NCI-H2196 treated with DMSO at 0.1 percent for 48 hours (cell line): ENCODE data around the gene ADGRD1.

Experiments
- DNase-seq: peaks from one replicate; lab custom pipeline; 2025; ENCODE audit not compliant: unreplicated experiment; lab: John Stamatoyannopoulos, UW

ADGRD1 gene

GRCh38 chr12:130965214-130965613, 11.5 kb downstream of the ADGRD1 start:
- DNase-seq, result no peak

GRCh38 chr12:130965668-130966067, 12.0 kb downstream of the ADGRD1 start:
- DNase-seq, result no peak

GRCh38 chr12:130966443-130967030, 12.8 kb downstream of the ADGRD1 start:
- DNase-seq, result no peak

DNA sequence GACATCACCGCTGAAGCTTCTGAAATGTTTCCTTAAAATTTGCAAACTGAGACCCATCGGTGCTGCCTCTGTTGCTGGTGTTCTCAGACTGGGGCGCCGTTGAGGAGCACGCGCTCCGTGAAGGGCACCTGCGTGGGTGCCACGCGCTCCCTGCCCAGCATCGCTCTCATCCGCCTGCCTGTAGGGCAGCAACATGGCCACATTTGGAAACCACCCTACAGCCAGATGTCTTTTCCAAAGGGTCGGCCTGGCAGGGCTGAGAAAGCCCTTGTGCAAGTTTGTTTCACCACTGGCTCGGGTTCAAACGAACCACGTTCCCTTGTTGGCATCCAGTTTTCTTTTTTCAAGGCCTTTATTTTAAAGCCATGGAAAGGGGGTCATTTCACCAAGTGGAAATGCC, 13.9 kb downstream of the ADGRD1 start:
- DNase-seq, result no peak

GRCh38 chr12:130968611-130969010, 14.9 kb downstream of the ADGRD1 start:
- no peak for DNase-seq

DNA sequence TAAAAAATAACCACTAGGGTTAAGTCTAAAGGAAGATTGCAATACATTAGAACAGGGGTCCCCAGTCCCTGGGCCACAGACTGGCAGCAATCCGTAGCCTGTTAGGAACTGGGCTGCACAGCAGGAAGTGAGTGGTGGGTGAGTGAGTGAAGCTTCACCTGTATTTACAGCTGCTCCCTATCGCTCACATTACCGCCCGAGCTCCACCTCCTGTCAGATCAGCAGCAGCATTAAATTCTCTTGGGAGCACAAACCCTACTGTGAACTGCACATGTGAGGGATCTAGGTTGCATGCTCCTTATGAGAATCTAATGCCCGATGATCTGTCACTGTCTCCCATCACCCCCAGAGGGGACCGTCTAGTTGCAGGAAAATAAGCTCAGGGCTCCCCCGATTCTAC, 15.5 kb downstream of the ADGRD1 start:
- no peak for DNase-seq

GRCh38 chr12:130970165-130970907, 16.6 kb downstream of the ADGRD1 start:
- DNase-seq, result no peak

DNA sequence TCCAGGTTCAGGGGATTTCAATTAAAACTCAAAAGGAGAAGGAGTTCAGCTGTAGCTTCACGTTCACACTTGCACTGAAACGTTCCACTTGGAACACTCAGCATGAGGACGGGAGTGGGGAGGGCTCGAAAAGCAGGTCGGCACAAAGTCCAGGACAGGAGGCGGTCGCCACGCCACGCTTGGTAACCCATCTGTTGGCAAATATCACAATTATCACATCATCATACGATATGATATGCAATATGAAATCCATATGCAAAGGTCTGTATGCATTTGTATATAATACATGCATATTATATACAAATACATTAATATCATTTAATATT, 17.2 kb downstream of the ADGRD1 start:
- DNase-seq, result no peak

DNA sequence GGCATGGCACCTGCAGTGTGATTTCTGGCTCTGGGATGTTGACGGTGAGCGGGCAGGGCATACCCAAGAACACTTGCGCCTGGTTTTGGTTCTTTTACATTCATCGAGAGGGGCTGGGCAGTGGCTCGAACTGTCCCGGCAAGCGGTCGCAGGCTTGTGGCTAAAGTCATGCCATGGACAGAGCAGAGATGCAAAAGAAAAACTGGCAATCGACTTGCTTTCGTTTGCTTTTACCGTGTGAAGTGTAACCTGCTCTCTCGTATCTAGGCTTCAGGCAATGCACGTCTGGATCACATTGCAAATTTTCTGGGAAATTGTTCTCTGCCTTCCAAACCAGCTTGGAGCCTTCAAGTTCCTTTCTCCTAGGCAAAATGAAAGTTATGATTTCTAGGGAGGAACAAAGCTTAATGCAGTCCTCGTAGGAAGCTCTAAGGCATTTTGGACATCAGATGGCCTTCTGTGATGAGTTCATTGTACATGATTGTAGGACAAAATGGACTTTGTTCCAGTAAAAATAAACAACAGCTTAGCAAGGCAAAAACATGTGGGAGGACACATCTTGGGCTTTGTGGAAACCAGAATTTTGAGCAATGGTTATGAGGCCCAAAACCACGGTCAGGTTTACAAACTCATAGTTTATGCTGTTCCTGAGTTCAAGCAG, 18.3 kb downstream of the ADGRD1 start:
- DNase-seq, result no peak

- DNase-seq, result no peak
These were observed 18.9 kb downstream of the ADGRD1 start for GRCh38 chr12:130972586-130972950.

GRCh38 chr12:130973109-130973508, 19.4 kb downstream of the ADGRD1 start:
- no peak for DNase-seq

DNA sequence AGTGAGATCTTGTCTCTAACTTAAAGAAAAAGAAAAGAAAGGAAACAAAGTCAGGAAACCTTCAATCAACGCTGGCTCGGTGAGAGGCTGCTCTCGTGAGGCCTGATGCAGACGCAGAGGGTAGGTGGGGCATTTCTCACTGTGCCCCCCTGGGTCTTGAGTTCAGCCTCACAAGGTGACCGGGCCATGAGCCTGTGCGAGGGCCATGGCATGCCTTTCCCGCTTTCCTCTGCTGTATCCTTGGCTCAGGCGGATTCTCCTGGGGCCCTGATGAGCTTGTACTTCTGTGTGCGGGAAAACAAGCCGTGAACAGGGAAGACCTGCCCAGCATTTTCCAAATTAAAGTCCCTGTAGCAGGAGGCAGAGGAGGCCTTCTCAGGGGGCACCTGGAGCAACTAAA, 20.2 kb downstream of the ADGRD1 start:
- DNase-seq, result no peak

DNA sequence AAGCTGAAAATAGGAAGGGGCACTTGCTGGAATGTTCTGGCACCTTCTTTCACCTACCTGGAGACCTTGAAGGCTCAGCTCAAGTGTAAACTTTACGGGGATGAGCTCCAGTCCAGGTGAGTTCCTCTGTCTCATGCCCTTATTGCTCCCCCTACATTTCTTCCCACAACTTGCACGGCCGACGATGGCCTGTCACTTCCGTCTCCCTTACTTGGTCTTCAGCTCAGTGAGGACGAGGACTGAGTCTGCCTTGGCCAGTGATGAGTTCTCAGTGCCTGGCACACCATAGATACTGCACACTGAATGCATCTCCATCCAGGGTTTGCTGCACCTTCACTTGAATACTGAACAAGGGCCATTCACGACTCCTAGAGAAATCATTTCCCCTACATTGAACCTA, 21.4 kb downstream of the ADGRD1 start:
- no peak for DNase-seq

- no peak for DNase-seq
These were observed 22.5 kb downstream of the ADGRD1 start for GRCh38 chr12:130976171-130976720.

- no peak for DNase-seq
These were observed 23.5 kb downstream of the ADGRD1 start for GRCh38 chr12:130977046-130977742.

GRCh38 chr12:130977743-130978095, 24.0 kb downstream of the ADGRD1 start:
- DNase-seq, result no peak

DNA sequence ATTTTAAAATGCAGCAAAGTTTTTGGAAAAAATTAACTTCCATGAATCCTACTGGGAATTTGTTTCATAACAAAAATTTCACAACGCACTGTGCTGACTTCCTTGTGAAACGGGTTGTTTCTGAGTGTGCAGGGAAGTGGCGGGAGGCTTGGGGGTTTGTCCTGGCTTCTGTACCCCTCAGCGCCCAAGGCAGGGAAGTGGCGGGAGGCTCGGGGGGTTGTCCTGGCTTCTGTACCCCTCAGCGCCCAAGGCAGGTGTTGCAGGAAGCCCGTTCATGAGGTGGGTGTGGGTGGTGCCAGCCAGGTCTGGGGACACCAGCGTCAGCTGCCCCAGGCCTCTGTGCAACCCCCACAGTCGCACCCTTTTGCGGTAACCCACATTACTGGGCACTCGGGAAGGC, 25.1 kb downstream of the ADGRD1 start:
- no peak for DNase-seq

GRCh38 chr12:130981074-130981742, 27.5 kb downstream of the ADGRD1 start:
- DNase-seq, result no peak

- no peak for DNase-seq
These were observed 28.2 kb downstream of the ADGRD1 start for GRCh38 chr12:130981911-130982310.

DNA sequence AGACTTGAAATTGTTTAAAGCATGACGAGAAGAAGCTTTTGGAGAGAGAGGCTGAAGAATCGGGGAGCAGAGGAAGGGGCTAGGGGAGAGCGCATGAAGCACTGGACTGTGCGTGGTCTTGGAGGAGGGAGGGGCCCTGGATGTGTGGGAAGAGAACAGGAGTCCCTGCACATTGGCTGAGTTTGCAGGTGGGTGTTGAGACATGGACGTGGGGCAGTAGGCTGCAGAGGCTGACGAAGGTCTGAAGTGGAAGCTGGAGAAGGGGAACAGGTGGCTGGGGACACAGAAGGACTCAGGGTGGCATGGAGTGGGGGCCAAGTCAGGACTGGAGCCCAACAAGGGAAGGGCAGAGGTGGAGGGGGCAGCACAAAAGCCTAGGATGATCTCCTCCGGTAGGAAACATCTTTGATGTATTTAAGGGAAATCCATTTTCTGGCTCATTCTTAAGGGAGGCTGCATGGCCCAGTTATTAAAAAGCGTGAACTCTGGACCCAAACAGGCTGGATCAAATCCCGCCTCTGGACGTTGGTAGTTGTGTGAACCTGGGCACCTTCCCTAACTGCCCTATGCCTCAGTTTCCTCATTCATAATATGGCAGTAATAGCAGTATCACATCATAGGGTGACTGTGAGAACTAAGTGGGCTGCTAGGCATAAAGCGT, 29.0 kb downstream of the ADGRD1 start:
- no peak for DNase-seq
